GM12878 (cell line): ENCODE data around the gene NCS1. TPM values are rescaled to one million over a fixed set of nuclear protein-coding genes. Genes with fewer than 3 reads are reported as not detected.

Source experiments
- ATAC-seq: fragments of 200-7000 bp; cut with Tn5 transposase; 3 replicates; pipeline ENCODE4 v1.9.1; 2020; ENCODE audit warnings: mild to moderate bottlenecking, moderate library complexity
- BruUV-seq: library from RNA; stranded (reverse); fragments of 400-500 nt; replicated peaks from 2 replicates; lab custom pipeline; 2021; lab: Mats Ljungman, UMichigan
- CTCF ChIA-PET: fragments of 300-600 bp; sonication (Branson Sonifier 250); formaldehyde crosslinking; extraction: SDS; loops from one replicate; lab custom pipeline; 2021; ENCODE audit warnings: inconsistent platforms; lab: Yijun Ruan, JAX
- POLR2A ChIA-PET: fragments of 350-600 bp; formaldehyde crosslinking; extraction: SDS; loops from one replicate; lab custom pipeline; 2021; ENCODE audit warnings: inconsistent platforms; lab: Charles Lee
- RAD21 ChIA-PET: fragments of 300-600 bp; sonication (Branson Sonifier 250); formaldehyde crosslinking; loops from one replicate; lab custom pipeline; 2023; ENCODE audit warnings: antibody characterized with exemption; ENCODE audit not compliant: unreplicated experiment; lab: Charles Lee
- SMC1A ChIA-PET: fragments of 300-600 bp; sonication (Branson Sonifier 250); formaldehyde crosslinking; loops from one replicate; lab custom pipeline; 2023; ENCODE audit not compliant: unreplicated experiment, uncharacterized antibody; lab: Charles Lee
- DNase-seq: peaks from one replicate; pipeline ENCODE4 v3.0.0-alpha.2; 2011; ENCODE audit warnings: low read depth, low spot score
- FAIRE-seq: peaks from 3 replicates; lab custom pipeline; 2011; peaks lifted over from hg19 to GRCh38; lab: Jason Lieb, UNC
- H2AFZ ChIP-seq: 2 replicates; pipeline ENCODE4 v1.6.0; 2011; ENCODE audit warnings: low read depth, low read length, control low read depth; ENCODE audit not compliant: control insufficient read depth
- H3K27ac ChIP-seq: 2 replicates; pipeline ENCODE4 v1.5.1; 2011; ENCODE audit warnings: control low read depth; ENCODE audit not compliant: control insufficient read depth, insufficient read depth
- H3K27me3 ChIP-seq, 2 experiments: replicated peaks in 1 of 2; 2 replicates each; pipeline versions ENCODE4 v1.6.0 to v1.6.1; 2011; ENCODE audit warnings: low read length in 1 of 2; ENCODE audit not compliant: control insufficient read depth in 2 of 2, insufficient read depth in 2 of 2
- H3K36me3 ChIP-seq, 2 experiments: 2 replicates each; pipeline ENCODE4 v1.5.1; 2011; ENCODE audit warnings: low read length in 1 of 2; ENCODE audit not compliant: control insufficient read depth in 2 of 2, insufficient read depth in 2 of 2
- H3K4me1 ChIP-seq: 2 replicates; pipeline ENCODE4 v1.6.1; 2011; ENCODE audit warnings: mild to moderate bottlenecking, low read length, moderate library complexity, mixed read lengths; ENCODE audit not compliant: control insufficient read depth, insufficient read depth
- H3K4me2 ChIP-seq: 2 replicates; pipeline ENCODE4 v1.6.0; 2011; ENCODE audit warnings: control low read depth; ENCODE audit not compliant: control insufficient read depth, insufficient read depth
- H3K4me3 ChIP-seq: fragments of 200-600 bp; sonication (generic); 2 replicates; pipeline ENCODE4 v1.5.1; 2016
- H3K79me2 ChIP-seq: 2 replicates; pipeline ENCODE4 v1.6.0; 2011; ENCODE audit warnings: low read length; ENCODE audit not compliant: control insufficient read depth, insufficient read depth
- H3K9ac ChIP-seq: 2 replicates; pipeline ENCODE4 v1.8.0; 2011; ENCODE audit warnings: low read length, control low read depth, mixed read lengths; ENCODE audit not compliant: control insufficient read depth, insufficient read depth
- H3K9me3 ChIP-seq: replicated peaks from 3 replicates; pipeline ENCODE4 v1.5.1; 2011; ENCODE audit warnings: mild to moderate bottlenecking, low read length; ENCODE audit not compliant: control insufficient read depth, insufficient read depth
- H4K20me1 ChIP-seq: 2 replicates; pipeline ENCODE4 v1.6.0; 2011; ENCODE audit not compliant: control insufficient read depth, insufficient read depth
- ATF7 ChIP-seq: fragments of 450-650 bp; IDR thresholded peaks from 2 replicates; pipeline ENCODE4 v1.6.1; 2016; ENCODE audit warnings: low read depth, mild to moderate bottlenecking
- BACH1 ChIP-seq: fragments of 450-650 bp; IDR thresholded peaks from 2 replicates; pipeline ENCODE4 v1.6.1; 2017; ENCODE audit warnings: mild to moderate bottlenecking, borderline replicate concordance
- CBX3 ChIP-seq: fragments of 200-600 bp; sonication (generic); IDR thresholded peaks from 2 replicates; pipeline ENCODE4 v1.6.1; 2016; ENCODE audit warnings: low read depth, borderline replicate concordance
- DPF2 ChIP-seq: fragments of 450-650 bp; IDR thresholded peaks from 2 replicates; pipeline ENCODE4 v1.6.1; 2017; ENCODE audit warnings: mild to moderate bottlenecking
- ELK1 ChIP-seq: IDR thresholded peaks from 2 replicates; pipeline ENCODE4 v1.6.1; 2012; ENCODE audit warnings: low read depth, low read length, improper control_type of control experiment
- MEF2A ChIP-seq: IDR thresholded peaks from 2 replicates; pipeline ENCODE4 v1.6.1; 2011; ENCODE audit warnings: low read depth, mild to moderate bottlenecking, low read length, moderate library complexity; ENCODE audit not compliant: insufficient read depth
- MTA3 ChIP-seq: IDR thresholded peaks from 2 replicates; pipeline ENCODE4 v1.6.1; 2012; ENCODE audit warnings: low read length, inconsistent platforms, borderline replicate concordance
- MYB ChIP-seq: fragments of 150-350 bp; IDR thresholded peaks from 2 replicates; pipeline ENCODE4 v1.6.1; 2014; ENCODE audit warnings: mild to moderate bottlenecking, low read depth, low read length, borderline replicate concordance
- MYC ChIP-seq: IDR thresholded peaks from 2 replicates; pipeline ENCODE4 v1.6.1; 2011; ENCODE audit warnings: mild to moderate bottlenecking, low read length, moderate library complexity, inconsistent platforms; ENCODE audit not compliant: insufficient read depth, insufficient replicate concordance, insufficient read length, severe bottlenecking
- PAX5 ChIP-seq: IDR thresholded peaks from 2 replicates; pipeline ENCODE4 v1.6.1; 2011; ENCODE audit warnings: low read depth, low read length, borderline replicate concordance
- PKNOX1 ChIP-seq: fragments of 450-650 bp; IDR thresholded peaks from 2 replicates; pipeline ENCODE4 v1.6.1; 2016; ENCODE audit warnings: mild to moderate bottlenecking
- WGBS: methylation state at CpG from one replicate; pipeline ENCODE4 v1.1.6; 2016; ENCODE audit warnings: low lambda C conversion rate; ENCODE audit not compliant: insufficient replicate concordance, insufficient coverage; ENCODE audit errors: missing lambda C conversion rate; 5-methylcytosine and 5-hydroxymethylcytosine counted together
- in situ Hi-C: fragments of 300-500 bp; cut with MboI; formaldehyde crosslinking; loops from 9 replicates; pipeline ENCODE4 v1.14.3; 2018; ENCODE audit warnings: mixed read lengths
- intact Hi-C: fragments of 100-400 bp; cut with micrococcal nuclease; formaldehyde crosslinking; loops from one replicate; pipeline ENCODE4 v1.14.2; 2022; ENCODE audit not compliant: unreplicated experiment
- polyA plus RNA-seq, 11 experiments: library from polyadenylated mRNA; depleted of rRNA in 4 of 11; unstranded in 6 of 11; stranded (reverse) in 5 of 11; fragments of >200 nt; fragmentation: Nextera tagmentation in 4 of 11; fragmentation: Illumina TruSeq in 1 of 11; extraction: Ambion mirVana in 4 of 11; extraction: Trizol in 1 of 11; gene quantifications; 1 replicate in 1 of 11; 2 replicates in 10 of 11; pipeline versions ENCODE4 v1.2.1 to v1.2.3, GENCODE V29; 2011 to 2016; ENCODE audit warnings: inconsistent platforms in 2 of 11, missing spikeins in 2 of 11, low read depth in 1 of 11
- total RNA-seq, 4 experiments: library from RNA; depleted of rRNA in 3 of 4; stranded (reverse); fragments of >200 nt in 3 of 4; fragmentation: Illumina TruSeq in 1 of 4; extraction: Trizol in 1 of 4; gene quantifications; 2 replicates each; pipeline versions ENCODE4 v1.2.1 to v1.2.3, GENCODE V29; 2013 to 2021

Gene NCS1
- total and polyA plus RNA-seq, 10 of the 15 experiments (the other 5 are each of a cell fraction or from before 2014, with no cell fraction given): 0.04 to 0.22 (median 0.06) TPM; not detected in 4

GRCh38 chr9:130276121-130276520 lies 103.9 kb downstream of the NCS1 start:
- Histone ChIP-seq H3K4me2 (no peak overlapping the region), H3K79me2 (no peaks in the 10 kb centered on the region), H3K27ac (no peak overlapping the region), H2AFZ (no peak overlapping the region), H3K9me3 (no peaks in the 10 kb centered on the region), H3K36me3 (no peaks in the 10 kb centered on the region), H4K20me1 (no peaks in the 10 kb centered on the region), H3K4me3 (no peak overlapping the region), H3K27me3 (no peaks in the 10 kb centered on the region; a peak in 1 of 4 replicates), H3K9ac (no peak overlapping the region), H3K4me1 (no peaks in the 10 kb centered on the region)
- no peak for ATAC-seq
- ChIA-PET CTCF (no interaction called here), SMC1A (no interaction called here), RAD21 (no interaction called here), POLR2A (no interaction called here)
- BruUV-seq: no TSS peak
- no peak for TF ChIP-seq ELK1
- TF ChIP-seq PAX5: no peak
- no peak for TF ChIP-seq MTA3
- no peak for TF ChIP-seq CBX3
- no peak for TF ChIP-seq MYB
- no peak for TF ChIP-seq ATF7
- TF ChIP-seq PKNOX1: no peak
- no peak for TF ChIP-seq MEF2A
- no peak for TF ChIP-seq BACH1
- no peak for TF ChIP-seq MYC
- no peak for TF ChIP-seq DPF2
- no peak for FAIRE-seq
- in situ Hi-C loops: no loop called here
- 22% methylated on average over 3 of the region's 3 CpGs for WGBS
- intact Hi-C loops: no loop called here
- no peak for DNase-seq
